ENCODE measurements around the gene TRIM39.
"Not testable (repeated sequence)": the region's sequence is repeated elsewhere in the genome, so short reads cannot be mapped to it uniquely, and the experiment has no call there.

TRIM39 gene

GRCh38 chr6:30326526-30327231, at the start of gene TRIM39:
Gene TRIM39 (plus strand): TSS chr6:30326927. CDS start chr6:30329318, 2,391 bp downstream.
- TF ChIP-seq, protein P1, sequence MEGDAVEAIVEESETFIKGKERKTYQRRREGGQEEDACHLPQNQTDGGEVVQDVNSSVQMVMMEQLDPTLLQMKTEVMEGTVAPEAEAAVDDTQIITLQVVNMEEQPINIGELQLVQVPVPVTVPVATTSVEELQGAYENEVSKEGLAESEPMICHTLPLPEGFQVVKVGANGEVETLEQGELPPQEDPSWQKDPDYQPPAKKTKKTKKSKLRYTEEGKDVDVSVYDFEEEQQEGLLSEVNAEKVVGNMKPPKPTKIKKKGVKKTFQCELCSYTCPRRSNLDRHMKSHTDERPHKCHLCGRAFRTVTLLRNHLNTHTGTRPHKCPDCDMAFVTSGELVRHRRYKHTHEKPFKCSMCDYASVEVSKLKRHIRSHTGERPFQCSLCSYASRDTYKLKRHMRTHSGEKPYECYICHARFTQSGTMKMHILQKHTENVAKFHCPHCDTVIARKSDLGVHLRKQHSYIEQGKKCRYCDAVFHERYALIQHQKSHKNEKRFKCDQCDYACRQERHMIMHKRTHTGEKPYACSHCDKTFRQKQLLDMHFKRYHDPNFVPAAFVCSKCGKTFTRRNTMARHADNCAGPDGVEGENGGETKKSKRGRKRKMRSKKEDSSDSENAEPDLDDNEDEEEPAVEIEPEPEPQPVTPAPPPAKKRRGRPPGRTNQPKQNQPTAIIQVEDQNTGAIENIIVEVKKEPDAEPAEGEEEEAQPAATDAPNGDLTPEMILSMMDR (IDR thresholded peaks at IDR 0.05; ENCODE audit: insufficient read depth, low read depth, low read length, missing control alignments) = no peak
- peak within 1 kb of the TSS; percentile 86 for H3K4me3 ChIP-seq (ENCODE audit: low read length)
- peak; percentile 79 for DNase-seq (ENCODE audit: low read depth)

- peak; percentile 12 for DNase-seq (ENCODE audit: low read depth)
- H3K4me3 ChIP-seq (ENCODE audit: low read length) = not testable (repeated sequence)
Observed at GRCh38 chr6:30280988-30281387, 45.7 kb upstream of the TRIM39 start.

DNA sequence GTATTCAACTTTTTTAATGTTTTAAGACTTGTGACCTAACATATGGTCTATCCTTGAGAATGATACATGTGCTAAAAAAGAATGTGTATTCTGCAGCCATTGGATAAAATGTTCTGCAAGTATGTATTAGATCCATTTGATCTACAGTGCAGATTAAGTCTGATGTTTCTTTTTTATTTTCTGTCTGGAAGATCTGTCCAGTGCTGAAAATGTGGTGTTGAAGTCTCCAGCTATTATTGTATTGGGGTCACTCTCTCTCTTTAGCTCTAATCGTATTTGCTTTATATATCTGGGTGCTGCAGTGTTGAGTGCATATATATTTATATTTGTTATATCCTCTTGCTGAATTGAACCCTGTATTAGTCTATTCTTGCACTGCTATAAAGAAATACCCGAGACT, 44.2 kb upstream of the TRIM39 start:
- TF ChIP-seq, protein P1 (IDR thresholded peaks at IDR 0.05; ENCODE audit: insufficient read depth, low read depth, low read length, missing control alignments) = no peak
- H3K4me3 ChIP-seq (ENCODE audit: low read length) = no peak overlapping the region
- no peak for DNase-seq (ENCODE audit: low read depth)

DNA sequence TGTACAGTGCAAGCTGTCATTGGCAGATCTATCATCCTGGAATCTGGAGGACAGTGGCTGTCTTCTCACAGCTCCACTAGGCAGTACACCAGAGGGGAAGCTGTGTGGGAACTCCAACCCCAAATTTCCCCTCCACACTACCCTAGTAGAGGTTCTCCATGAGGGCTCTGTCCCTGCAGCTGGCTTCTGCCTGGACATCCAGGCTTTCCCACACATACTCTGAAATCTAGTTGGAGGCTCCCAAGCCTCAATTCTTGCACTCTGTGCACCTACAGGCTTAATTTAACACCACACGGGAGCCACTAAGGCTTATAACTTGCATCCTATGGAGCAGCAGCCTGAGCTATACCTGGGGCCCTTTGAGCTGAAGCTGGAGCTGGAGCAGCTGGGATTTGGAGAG, 43.0 kb upstream of the TRIM39 start:
- H3K4me3 ChIP-seq (ENCODE audit: low read length) = no peak overlapping the region
- TF ChIP-seq, protein P1 (IDR thresholded peaks at IDR 0.05; ENCODE audit: insufficient read depth, low read depth, low read length, missing control alignments) = no peak
- no peak for DNase-seq (ENCODE audit: low read depth)

- H3K4me3 ChIP-seq (ENCODE audit: low read length) = no peak overlapping the region
- DNase-seq (ENCODE audit: low read depth) = no peak
- TF ChIP-seq, protein P1 (IDR thresholded peaks at IDR 0.05; ENCODE audit: insufficient read depth, low read depth, low read length, missing control alignments) = no peak
Observed at GRCh38 chr6:30287139-30287538, 39.6 kb upstream of the TRIM39 start.

- no peak for DNase-seq (ENCODE audit: low read depth)
- H3K4me3 ChIP-seq (ENCODE audit: low read length) = no peak overlapping the region
- TF ChIP-seq, protein P1 (IDR thresholded peaks at IDR 0.05; ENCODE audit: insufficient read depth, low read depth, low read length, missing control alignments) = no peak
Observed at GRCh38 chr6:30295837-30296236, 30.9 kb upstream of the TRIM39 start.

DNA sequence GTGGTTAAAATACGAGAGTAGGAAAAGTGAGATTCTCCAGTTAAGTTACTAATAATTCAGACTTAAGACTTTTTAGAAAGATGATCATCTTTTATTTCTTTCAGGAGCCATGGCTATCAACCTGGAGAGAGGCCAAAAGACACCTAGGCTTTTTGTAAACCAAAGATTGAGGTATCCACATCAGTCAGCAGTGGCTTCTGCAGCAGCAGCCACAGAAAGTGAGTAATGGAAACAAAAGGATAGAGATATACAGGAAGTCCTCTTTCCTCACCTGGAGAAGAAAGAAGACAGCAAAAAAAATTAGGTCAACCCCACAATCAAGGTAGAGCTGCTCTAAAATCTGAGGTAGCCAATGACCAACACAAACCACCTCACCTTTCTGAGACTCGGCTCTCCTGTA, 22.7 kb upstream of the TRIM39 start:
- H3K4me3 ChIP-seq (ENCODE audit: low read length) = no peak overlapping the region
- TF ChIP-seq, protein P1 (IDR thresholded peaks at IDR 0.05; ENCODE audit: insufficient read depth, low read depth, low read length, missing control alignments) = no peak
- DNase-seq (ENCODE audit: low read depth) = no peak
